Measurements from ENCODE around the gene CDH4.

CDH4 gene

DNA sequence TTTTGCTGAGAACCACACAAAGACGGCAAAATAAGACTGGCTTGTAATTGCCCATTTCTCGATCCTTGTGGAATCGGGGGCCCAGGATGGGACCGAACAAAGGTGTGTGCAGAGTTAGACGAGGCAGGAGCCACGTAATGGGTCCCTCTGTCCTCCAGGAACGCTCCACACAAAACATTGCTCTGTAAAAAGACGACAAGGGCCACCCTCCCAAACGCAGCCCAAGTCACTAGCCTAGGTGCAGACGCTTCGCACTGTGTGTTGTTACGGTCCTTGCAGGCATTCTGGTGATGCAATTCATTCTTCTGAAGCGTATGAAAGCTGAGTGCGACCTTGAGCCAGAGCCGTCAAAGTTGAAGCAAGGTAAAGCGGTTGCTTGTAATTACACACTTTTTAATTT lies 450.2 kb downstream of the CDH4 start:
- POLR2A ChIA-PET: no interaction called here
- Histone ChIP-seq H3K4me1 (ENCODE audit: control insufficient read depth, insufficient read depth, low read length) (no peaks in the 10 kb centered on the region), H3K4me3 (ENCODE audit: low read depth, low read length) (no peak overlapping the region), H3K27ac (ENCODE audit: extremely low read depth, low read depth, low read length) (no peak overlapping the region), H3K9me3 (ENCODE audit: control insufficient read depth, insufficient read depth, low read depth, low read length) (no peaks in the 10 kb centered on the region), H3K36me3 (ENCODE audit: control insufficient read depth in 2 of 2, insufficient read depth in 1 of 2, low read length in 2 of 2) (no peaks in the 10 kb centered on the region)
- CTCF ChIA-PET: no interaction called here
- TF ChIP-seq ZNF16 (tag by site-specific recombination; IDR thresholded peaks at IDR 0.05; ENCODE audit: low read depth): no peak
- TF ChIP-seq KLF9 (tag by site-specific recombination; IDR thresholded peaks at IDR 0.05; ENCODE audit: low read depth): no peak
- TF ChIP-seq, protein P1, sequence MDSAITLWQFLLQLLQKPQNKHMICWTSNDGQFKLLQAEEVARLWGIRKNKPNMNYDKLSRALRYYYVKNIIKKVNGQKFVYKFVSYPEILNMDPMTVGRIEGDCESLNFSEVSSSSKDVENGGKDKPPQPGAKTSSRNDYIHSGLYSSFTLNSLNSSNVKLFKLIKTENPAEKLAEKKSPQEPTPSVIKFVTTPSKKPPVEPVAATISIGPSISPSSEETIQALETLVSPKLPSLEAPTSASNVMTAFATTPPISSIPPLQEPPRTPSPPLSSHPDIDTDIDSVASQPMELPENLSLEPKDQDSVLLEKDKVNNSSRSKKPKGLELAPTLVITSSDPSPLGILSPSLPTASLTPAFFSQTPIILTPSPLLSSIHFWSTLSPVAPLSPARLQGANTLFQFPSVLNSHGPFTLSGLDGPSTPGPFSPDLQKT (IDR thresholded peaks at IDR 0.05; ENCODE audit: borderline replicate concordance, low read depth, low read length): no peak
- TF ChIP-seq, protein P2, sequence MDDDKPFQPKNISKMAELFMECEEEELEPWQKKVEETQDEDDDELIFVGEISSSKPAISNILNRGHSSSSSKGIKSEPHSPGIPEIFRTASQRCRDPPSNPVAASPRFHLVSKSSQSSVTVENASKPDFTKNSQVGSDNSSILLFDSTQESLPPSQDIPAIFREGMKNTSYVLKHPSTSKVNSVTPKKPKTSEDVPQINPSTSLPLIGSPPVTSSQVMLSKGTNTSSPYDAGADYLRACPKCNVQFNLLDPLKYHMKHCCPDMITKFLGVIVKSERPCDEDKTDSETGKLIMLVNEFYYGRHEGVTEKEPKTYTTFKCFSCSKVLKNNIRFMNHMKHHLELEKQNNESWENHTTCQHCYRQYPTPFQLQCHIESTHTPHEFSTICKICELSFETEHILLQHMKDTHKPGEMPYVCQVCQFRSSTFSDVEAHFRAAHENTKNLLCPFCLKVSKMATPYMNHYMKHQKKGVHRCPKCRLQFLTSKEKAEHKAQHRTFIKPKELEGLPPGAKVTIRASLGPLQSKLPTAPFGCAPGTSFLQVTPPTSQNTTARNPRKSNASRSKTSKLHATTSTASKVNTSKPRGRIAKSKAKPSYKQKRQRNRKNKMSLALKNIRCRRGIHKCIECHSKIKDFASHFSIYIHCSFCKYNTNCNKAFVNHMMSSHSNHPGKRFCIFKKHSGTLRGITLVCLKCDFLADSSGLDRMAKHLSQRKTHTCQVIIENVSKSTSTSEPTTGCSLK (tag by site-specific recombination; IDR thresholded peaks at IDR 0.05): no peak
- no peak for TF ChIP-seq MYNN (tag by site-specific recombination; IDR thresholded peaks at IDR 0.05; ENCODE audit: borderline replicate concordance)
- no peak for TF ChIP-seq ZNF501 (tag by site-specific recombination; IDR thresholded peaks at IDR 0.05)
- no peak for TF ChIP-seq ZNF837 (tag by site-specific recombination; IDR thresholded peaks at IDR 0.05)
- no peak for TF ChIP-seq ZNF785 (tag by site-specific recombination; IDR thresholded peaks at IDR 0.05)
- TF ChIP-seq ZNF561 (tag by site-specific recombination; IDR thresholded peaks at IDR 0.05; ENCODE audit: borderline replicate concordance): no peak
- TF ChIP-seq TCF7L2 (IDR thresholded peaks at IDR 0.05; ENCODE audit: borderline replicate concordance, low read depth, low read length): no peak
- no peak for TF ChIP-seq ZNF626 (tag by site-specific recombination; IDR thresholded peaks at IDR 0.05)
- TF ChIP-seq ZNF707 (tag by site-specific recombination; IDR thresholded peaks at IDR 0.05): no peak
- no peak for TF ChIP-seq ZNF660 (tag by site-specific recombination; IDR thresholded peaks at IDR 0.05)
- no peak for TF ChIP-seq ZNF544 (tag by site-specific recombination; IDR thresholded peaks at IDR 0.05)
- TF ChIP-seq SP7 (tag by site-specific recombination; IDR thresholded peaks at IDR 0.05): no peak

DNA sequence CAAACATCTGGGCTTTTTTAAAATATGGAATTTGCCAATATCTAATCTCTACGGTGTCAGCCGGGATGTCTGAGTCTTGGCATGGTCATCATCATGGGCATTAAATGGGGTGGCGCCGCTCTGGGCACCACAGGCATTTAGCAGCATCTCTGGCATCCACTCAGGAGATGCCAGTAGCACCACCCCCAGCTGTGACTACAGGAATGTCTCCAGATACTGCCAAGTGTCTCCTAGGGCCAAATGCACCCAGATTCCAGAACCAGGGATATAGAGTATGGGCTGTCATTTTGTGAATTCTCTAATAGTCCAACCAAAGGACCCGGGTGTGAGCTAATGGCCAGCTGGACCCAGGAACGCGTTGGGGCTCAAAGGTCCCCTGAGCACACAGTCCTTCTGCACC lies 452.6 kb downstream of the CDH4 start:
- H3K4me3 ChIP-seq (ENCODE audit: low read depth, low read length): no peak overlapping the region
- ChIA-PET CTCF (interaction anchor here (0.6 kb wide), 1 partner anchor 347 kb away, joined by 3 read pairs; no protein-coding TSS in a partner anchor), POLR2A (no interaction called here)
- H3K9me3 ChIP-seq (ENCODE audit: control insufficient read depth, insufficient read depth, low read depth, low read length): no peaks in the 10 kb centered on the region
- H3K4me1 ChIP-seq (ENCODE audit: control insufficient read depth, insufficient read depth, low read length): no peaks in the 10 kb centered on the region
- H3K27ac ChIP-seq (ENCODE audit: extremely low read depth, low read depth, low read length): no peak overlapping the region
- no peaks in the 10 kb centered on the region for H3K36me3 ChIP-seq (ENCODE audit: control insufficient read depth in 2 of 2, insufficient read depth in 1 of 2, low read length in 2 of 2)
- no peak for TF ChIP-seq ZNF777 (tag by site-specific recombination; IDR thresholded peaks at IDR 0.05; ENCODE audit: borderline replicate concordance)
- TF ChIP-seq ZNF248 (tag by site-specific recombination; IDR thresholded peaks at IDR 0.05): no peak
- TF ChIP-seq ZNF521 (tag by site-specific recombination; IDR thresholded peaks at IDR 0.05): no peak

DNA sequence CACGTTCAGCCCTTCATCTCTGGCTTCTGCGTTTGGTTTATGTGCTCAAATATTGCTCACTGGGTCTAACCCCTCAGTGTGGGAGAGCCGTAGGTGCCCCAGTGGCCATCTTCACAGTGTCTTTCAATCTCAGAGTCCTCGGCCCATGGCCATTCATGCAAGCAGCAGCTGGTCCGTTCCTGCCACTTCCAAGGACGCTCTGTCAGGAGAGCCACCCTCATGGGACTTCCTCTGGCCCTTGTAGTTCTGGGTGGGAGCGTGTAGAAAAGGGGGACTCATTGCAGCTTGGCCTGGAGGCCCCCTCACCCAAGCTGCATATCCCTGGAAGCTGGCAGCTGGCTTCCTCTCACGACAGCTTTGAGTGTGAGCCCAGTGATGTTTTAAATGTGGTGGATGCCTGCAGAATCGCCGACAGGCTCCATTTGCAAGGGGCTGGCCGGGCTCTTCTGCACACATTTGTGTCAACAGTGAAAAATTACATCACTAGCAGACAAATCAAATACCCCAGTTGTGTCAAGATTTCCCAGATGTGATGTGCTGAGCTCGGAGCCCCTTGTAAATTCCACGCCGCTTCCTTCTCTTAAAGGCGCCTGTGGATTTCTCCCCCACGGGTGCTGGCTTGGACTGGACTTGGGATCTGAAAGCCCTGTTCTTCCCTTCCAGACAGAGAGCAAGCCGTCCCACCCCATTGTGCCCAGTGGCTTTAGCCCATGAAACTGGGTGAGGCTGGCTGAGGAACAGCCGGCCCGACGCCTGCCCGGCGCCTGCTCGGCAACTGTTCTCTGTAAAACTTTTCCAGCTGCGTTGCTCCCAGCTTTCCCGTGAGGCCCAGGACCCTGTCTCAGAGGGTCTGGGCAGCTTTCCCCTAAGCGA lies 453.6 kb downstream of the CDH4 start:
- Histone ChIP-seq H3K27ac (ENCODE audit: extremely low read depth, low read depth, low read length) (no peak overlapping the region), H3K36me3 (ENCODE audit: control insufficient read depth in 2 of 2, insufficient read depth in 1 of 2, low read length in 2 of 2) (no peaks in the 10 kb centered on the region), H3K4me1 (ENCODE audit: control insufficient read depth, insufficient read depth, low read length) (no peaks in the 10 kb centered on the region), H3K9me3 (ENCODE audit: control insufficient read depth, insufficient read depth, low read depth, low read length) (no peaks in the 10 kb centered on the region), H3K4me3 (ENCODE audit: low read depth, low read length) (no peak overlapping the region)
- CTCF ChIA-PET: no interaction called here
- POLR2A ChIA-PET: no interaction called here
- TF ChIP-seq ZNF354C (tag by site-specific recombination; IDR thresholded peaks at IDR 0.05; ENCODE audit: borderline replicate concordance, low read depth) (no peak), ZNF596 (tag by site-specific recombination; IDR thresholded peaks at IDR 0.05) (no peak), ZNF214 (tag by site-specific recombination; IDR thresholded peaks at IDR 0.05; ENCODE audit: borderline replicate concordance) (no peak), ZNF843 (tag by site-specific recombination; IDR thresholded peaks at IDR 0.05) (no peak), HOXD13 (CRISPR knock-in tag; IDR thresholded peaks at IDR 0.05; ENCODE audit: borderline replicate concordance) (no peak), ZNF510 (tag by site-specific recombination; IDR thresholded peaks at IDR 0.05; ENCODE audit: insufficient replicate concordance) (no peak), PRDM1 (tag by site-specific recombination; IDR thresholded peaks at IDR 0.05) (no peak), SETDB1 (IDR thresholded peaks at IDR 0.05; ENCODE audit: insufficient read length, low read length) (no peak), ZNF16 (tag by site-specific recombination; IDR thresholded peaks at IDR 0.05; ENCODE audit: low read depth) (no peak), ZNF791 (tag by site-specific recombination; IDR thresholded peaks at IDR 0.05) (no peak), EGR2 (tag by site-specific recombination; IDR thresholded peaks at IDR 0.05; ENCODE audit: low read depth) (no peak)
- TF ChIP-seq, protein P3, sequence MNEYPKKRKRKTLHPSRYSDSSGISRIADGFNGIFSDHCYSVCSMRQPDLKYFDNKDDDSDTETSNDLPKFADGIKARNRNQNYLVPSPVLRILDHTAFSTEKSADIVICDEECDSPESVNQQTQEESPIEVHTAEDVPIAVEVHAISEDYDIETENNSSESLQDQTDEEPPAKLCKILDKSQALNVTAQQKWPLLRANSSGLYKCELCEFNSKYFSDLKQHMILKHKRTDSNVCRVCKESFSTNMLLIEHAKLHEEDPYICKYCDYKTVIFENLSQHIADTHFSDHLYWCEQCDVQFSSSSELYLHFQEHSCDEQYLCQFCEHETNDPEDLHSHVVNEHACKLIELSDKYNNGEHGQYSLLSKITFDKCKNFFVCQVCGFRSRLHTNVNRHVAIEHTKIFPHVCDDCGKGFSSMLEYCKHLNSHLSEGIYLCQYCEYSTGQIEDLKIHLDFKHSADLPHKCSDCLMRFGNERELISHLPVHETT (tag by site-specific recombination; IDR thresholded peaks at IDR 0.05): no peak
